ENCODE data around the gene ID3.

DNA sequence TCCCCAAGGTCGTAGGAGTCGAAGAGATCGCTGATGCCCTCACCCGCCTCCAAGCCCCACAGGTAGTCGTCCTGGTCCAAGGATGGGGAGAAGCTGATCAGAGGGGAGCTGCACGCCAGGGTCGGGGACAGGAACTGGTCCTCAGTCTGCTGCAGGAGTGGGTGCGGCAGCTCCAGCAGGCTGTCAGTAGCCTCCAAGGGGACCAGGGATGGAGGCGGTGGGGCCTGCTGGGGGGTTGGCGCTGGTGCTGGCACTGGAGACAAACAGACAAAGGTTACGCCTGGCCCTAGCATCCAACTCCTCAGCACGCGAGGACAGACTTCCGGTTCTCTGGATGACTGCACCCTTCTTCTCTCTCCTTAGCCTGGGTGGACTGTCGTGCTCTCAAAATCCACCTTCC, 49.4 kb downstream of the ID3 start:
- TF ChIP-seq POLR2A (IDR thresholded peaks at IDR 0.05; ENCODE audit: low read depth, low read length), result no peak
- no peak for TF ChIP-seq POLR2AphosphoS5 (IDR thresholded peaks at IDR 0.05; ENCODE audit: low read depth, low read length)
